ENCODE data around the gene KDM4B.

Gene KDM4B

DNA sequence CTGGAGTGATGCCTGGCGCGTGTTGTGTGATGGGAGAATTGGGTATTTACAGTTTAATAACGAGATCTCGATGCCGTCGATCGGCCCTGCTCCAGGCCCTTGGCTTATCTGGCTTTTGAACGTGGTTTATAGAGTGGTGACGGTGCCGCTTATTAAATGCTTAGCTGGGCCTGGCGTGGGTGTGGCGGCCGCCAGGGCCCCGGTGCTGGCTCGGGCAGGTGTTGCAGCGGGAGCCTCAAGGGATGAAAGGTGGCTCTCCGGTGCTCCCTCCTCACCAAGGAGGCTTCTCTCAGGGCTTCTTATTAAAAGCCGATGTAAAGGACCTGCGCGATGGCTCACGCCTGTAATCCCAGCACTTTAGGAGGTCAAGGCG is 173.8 kb downstream of the KDM4B start:
- POLR2A ChIA-PET = no interaction called here
- TF ChIP-seq, protein P1, sequence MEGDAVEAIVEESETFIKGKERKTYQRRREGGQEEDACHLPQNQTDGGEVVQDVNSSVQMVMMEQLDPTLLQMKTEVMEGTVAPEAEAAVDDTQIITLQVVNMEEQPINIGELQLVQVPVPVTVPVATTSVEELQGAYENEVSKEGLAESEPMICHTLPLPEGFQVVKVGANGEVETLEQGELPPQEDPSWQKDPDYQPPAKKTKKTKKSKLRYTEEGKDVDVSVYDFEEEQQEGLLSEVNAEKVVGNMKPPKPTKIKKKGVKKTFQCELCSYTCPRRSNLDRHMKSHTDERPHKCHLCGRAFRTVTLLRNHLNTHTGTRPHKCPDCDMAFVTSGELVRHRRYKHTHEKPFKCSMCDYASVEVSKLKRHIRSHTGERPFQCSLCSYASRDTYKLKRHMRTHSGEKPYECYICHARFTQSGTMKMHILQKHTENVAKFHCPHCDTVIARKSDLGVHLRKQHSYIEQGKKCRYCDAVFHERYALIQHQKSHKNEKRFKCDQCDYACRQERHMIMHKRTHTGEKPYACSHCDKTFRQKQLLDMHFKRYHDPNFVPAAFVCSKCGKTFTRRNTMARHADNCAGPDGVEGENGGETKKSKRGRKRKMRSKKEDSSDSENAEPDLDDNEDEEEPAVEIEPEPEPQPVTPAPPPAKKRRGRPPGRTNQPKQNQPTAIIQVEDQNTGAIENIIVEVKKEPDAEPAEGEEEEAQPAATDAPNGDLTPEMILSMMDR (IDR thresholded peaks at IDR 0.05; ENCODE audit: control extremely low read depth, extremely low read depth, low read depth, missing control alignments) = no peak
- CTCF ChIA-PET = no interaction called here
- no peak for DNase-seq (ENCODE audit: extremely low spot score)

DNA sequence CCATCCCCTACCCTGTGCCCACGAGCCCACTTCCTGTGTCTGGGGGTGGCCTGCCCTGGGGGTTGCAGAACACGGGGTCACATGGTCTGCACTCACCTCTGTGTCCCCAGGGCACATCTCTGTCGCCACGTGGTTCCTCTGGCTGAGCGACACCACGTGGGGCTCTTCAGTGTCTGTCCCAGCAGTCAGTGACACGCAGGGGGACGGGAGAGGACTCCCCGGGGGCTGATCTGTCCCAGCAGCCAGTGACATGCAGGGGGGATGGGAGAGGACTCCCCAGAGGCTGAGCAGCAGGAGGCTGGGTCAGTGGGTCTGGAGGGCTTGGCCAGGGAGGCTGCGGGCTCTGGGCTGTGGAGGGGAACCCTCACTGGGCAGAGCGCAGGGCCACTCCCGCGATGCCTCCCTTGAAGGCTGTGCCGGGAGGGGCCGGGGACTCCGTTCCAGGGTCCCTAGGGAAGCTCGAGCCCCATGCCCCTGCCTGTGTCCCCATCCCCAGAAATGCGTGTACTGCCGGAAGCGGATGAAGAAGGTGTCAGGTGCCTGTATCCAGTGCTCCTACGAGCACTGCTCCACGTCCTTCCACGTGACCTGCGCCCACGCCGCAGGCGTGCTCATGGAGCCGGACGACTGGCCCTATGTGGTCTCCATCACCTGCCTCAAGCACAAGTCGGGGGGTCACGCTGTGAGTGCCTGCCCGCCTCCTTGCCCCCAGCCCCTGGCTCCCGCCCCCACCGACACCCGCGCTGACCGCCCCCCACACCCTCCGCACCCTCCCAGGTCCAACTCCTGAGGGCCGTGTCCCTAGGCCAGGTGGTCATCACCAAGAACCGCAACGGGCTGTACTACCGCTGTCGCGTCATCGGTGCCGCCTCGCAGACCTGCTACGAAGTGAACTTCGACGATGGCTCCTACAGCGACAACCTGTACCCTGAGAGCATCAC is 174.8 kb downstream of the KDM4B start:
- POLR2A ChIA-PET = no interaction called here
- CTCF ChIA-PET = interaction anchor here (1.0 to 1.1 kb wide), 2 partner anchors 113 to 142 kb away, joined by 3 read pairs; no protein-coding TSS in a partner anchor
- DNase-seq (ENCODE audit: extremely low spot score) = no peak
- TF ChIP-seq, protein P1 (IDR thresholded peaks at IDR 0.05; ENCODE audit: control extremely low read depth, extremely low read depth, low read depth, missing control alignments) = no peak

DNA sequence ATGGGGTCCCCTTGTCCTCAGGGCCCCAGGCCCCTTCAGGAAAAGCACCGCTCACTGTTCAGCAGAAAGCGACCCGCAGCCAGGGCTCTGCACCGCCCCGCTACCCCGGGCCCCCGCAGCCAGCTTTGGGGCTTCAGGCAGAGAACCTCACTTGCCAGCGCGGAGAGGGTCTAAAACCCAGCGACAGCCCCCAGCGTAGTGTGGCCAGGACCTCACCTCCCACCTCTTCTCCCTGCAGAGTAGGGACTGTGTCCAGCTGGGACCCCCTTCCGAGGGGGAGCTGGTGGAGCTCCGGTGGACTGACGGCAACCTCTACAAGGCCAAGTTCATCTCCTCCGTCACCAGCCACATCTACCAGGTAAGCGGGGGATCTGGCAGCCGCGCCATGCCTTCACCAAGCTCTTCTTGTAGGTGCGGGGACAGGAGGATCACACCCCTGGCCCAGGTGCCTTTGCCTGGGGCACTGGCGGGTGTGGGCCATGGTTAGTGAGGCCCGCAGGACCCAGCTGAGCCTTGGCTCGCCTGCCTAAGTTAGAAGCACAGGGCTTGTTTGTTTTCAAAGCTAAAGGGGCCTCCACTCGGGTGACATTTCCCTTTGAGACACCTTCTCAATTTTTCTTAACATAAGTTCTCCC is 175.7 kb downstream of the KDM4B start:
- DNase-seq (ENCODE audit: extremely low spot score) = no peak
- ChIA-PET POLR2A (interaction anchor here (0.6 kb wide), 1 partner anchor 573 kb away, joined by 4 read pairs; no protein-coding TSS in a partner anchor), CTCF (interaction anchor here (1.0 to 1.6 kb wide), 4 partner anchors 10 to 143 kb away, joined by 3 to 5 read pairs (median 4); no protein-coding TSS in a partner anchor)
- TF ChIP-seq, protein P1 (IDR thresholded peaks at IDR 0.05; ENCODE audit: control extremely low read depth, extremely low read depth, low read depth, missing control alignments) = no peak

DNA sequence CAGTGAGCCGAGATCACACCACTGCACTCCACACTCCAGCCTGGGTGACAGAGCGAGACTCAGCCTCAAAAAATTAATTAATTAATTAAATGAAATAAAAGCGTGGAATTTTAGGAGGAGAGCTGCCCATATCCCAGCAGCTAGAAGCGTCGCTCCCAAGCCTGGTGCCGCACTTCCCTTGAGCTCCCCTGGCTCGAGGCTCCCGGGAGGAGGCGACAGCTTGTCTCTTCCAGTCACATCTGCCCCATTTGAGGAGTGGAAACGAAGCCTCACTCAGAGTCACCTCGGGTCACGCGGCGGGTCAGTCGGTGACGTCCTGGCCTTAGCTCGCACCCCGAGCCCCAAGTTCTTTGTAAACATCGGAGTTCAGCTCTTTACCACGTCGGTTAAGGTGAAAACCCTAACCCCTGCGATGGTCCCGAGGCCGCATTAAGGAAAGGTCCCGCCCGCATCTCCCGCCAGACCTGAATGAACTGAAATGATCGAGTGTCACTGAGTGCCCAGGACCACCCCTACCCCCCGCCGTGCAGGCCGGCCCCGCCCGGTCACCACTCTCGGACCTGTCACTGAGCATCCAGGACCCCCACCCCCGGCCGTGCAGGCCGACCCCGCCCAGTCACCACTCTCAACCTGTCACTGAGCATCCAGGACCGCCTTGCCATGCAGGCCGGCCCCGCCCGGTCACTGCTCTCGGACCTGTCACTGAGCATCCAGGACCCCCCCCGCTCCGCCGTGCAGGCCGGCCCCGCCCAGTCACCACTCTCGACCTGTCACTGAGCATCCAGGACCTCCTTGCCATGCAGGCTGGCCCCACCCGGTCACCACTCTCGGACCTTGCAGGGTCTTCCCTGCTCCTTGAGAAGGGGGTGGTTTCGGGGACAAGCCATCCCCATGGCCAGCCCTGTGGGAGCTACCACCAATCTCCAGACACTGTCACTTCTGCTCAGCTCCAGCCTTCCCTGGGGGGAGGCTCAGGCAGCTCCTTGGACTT is 176.9 kb downstream of the KDM4B start:
- TF ChIP-seq, protein P1 (IDR thresholded peaks at IDR 0.05; ENCODE audit: control extremely low read depth, extremely low read depth, low read depth, missing control alignments) = no peak
- ChIA-PET POLR2A (no interaction called here), CTCF (interaction anchor here (1.3 to 1.6 kb wide), 3 partner anchors 9 to 100 kb away, joined by 3 to 5 read pairs (median 4); no protein-coding TSS in a partner anchor)
- DNase-seq (ENCODE audit: extremely low spot score) = no peak

DNA sequence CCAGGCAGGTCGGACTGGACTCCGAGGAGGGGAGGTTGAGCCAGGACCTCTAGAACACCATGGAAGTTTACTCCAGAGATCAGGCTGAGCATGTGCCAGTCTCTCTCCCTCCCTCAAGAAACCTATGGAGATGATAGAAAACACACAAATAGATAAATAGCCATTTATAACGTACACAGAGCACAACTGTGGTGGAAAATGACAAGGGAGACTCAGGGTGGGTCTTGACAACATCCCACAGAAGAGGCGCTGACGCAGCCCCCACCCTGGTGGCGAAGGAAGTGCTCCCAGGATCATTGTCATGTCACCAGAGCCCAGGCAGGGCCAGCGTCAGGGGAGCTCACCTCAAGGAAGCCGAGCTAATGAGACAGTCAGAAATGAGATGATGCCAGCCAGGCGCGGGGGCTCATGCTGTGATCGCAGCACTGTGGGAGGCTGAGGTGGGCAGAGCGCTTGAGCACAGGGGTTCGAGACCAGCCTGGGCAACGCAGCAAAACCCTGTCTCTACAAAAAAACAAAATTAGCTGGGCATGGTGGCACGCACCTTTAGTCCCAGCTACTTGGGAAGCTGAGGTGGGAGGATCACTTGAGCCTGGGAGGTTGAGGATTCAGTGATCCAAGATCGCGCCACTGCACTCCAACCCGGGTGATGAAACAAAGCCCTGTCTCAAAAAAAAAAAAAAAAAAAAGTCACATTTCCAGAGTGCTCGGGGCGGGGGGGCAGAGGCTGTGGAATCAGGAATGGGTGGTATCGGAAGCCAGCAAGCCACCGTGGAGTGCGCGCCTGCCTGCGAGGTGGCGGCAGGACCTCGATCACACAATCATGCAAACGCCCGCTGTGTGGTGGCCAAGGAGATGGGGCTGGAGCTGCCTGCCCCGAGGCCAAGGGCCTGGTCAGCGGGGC is 178.4 kb downstream of the KDM4B start:
- ChIA-PET POLR2A (interaction anchor here (0.7 kb wide), 1 partner anchor 1514 kb away, joined by 5 read pairs; no protein-coding TSS in a partner anchor), CTCF (interaction anchor here (1.4 kb wide), 1 partner anchor 9 kb away, joined by 3 read pairs; no protein-coding TSS in a partner anchor)
- TF ChIP-seq, protein P1 (IDR thresholded peaks at IDR 0.05; ENCODE audit: control extremely low read depth, extremely low read depth, low read depth, missing control alignments) = no peak
- no peak for DNase-seq (ENCODE audit: extremely low spot score)
